ENCODE results near the gene CARD19. TPM values are rescaled to one million over a fixed set of nuclear protein-coding genes. Genes with fewer than 3 reads are reported as not detected.

The CARD19 gene
- total and polyA plus RNA-seq, 9 of the 15 experiments (the other 6 are each of a cell fraction or from before 2014, with no cell fraction given) = 0.90 to 34.9 (median 14.6) TPM

- Histone ChIP-seq H3K9me1 (ENCODE audit: control insufficient read depth, insufficient read depth, low read length) (peaks cover 2% of the 10 kb centered on the region), H3K4me2 (ENCODE audit: insufficient read depth, low read length) (no peak overlapping the region), H2AFZ (ENCODE audit: low read depth, low read length) (no peak overlapping the region), H3K4me1 (replicated peaks in 1 of 2; ENCODE audit: control insufficient read depth in 2 of 2, insufficient read depth in 2 of 2, low read length in 2 of 2) (peaks cover 12 to 21% of the 10 kb centered on the region in 2 experiments; a peak in 4 of 5 replicates), H3K9me3 (replicated peaks; ENCODE audit: control insufficient read depth, insufficient read depth, low read depth, low read length) (no peaks in the 10 kb centered on the region), H4K20me1 (replicated peaks; ENCODE audit: control insufficient read depth, insufficient read depth, low read length) (no peaks in the 10 kb centered on the region), H3K79me2 (ENCODE audit: control insufficient read depth, insufficient read depth, low read length) (no peaks in the 10 kb centered on the region), H3K27ac (ENCODE audit: extremely low read depth, low read depth, low read length) (no peak overlapping the region), H3K4me3 (no peak overlapping the region), H3K9ac (ENCODE audit: insufficient read depth in 1 of 2, low read depth in 2 of 2, low read length in 2 of 2) (no peak overlapping the region), H3K27me3 (ENCODE audit: control insufficient read depth in 2 of 2, insufficient read depth in 2 of 2, low read length in 2 of 2) (no peaks in the 10 kb centered on the region), H3K36me3 (ENCODE audit: control insufficient read depth, insufficient read depth, low read length) (peaks cover 4% of the 10 kb centered on the region; the same call in 1 of the 3 replicates)
- 52% methylated on average over 8 of the region's 9 CpGs for WGBS (ENCODE audit: insufficient coverage, low coverage, missing lambda C conversion rate)
- FAIRE-seq (no peak), DNase-seq (ENCODE audit: extremely low read depth in 1 of 4, low spot score in 3 of 4) (no peak), ATAC-seq (no peak)
- in situ Hi-C loops (cut with MboI) = no loop called here
- BruUV-seq (replicated peaks) = no TSS peak
- intact Hi-C loops (cut with micrococcal nuclease) = no loop called here
- ChIA-PET CTCF (ENCODE audit: low intra/inter-chr PET ratio) (no interaction called here), POLR2A (interaction anchor here (4.4 kb wide), 1 partner anchor 15 kb away, joined by 17 read pairs; the partner anchor contains the start of gene CARD19)
- no peak for TF ChIP-seq HOMEZ (CRISPR knock-in tag; IDR thresholded peaks at IDR 0.05)
- TF ChIP-seq RB1 (IDR thresholded peaks at IDR 0.05; ENCODE audit: low read depth) = no peak
- no peak for TF ChIP-seq NFIX (CRISPR knock-in tag; IDR thresholded peaks at IDR 0.05; ENCODE audit: low read depth)
- TF ChIP-seq CTCFL (IDR thresholded peaks at IDR 0.05; ENCODE audit: borderline replicate concordance, insufficient read depth, low read depth, low read length, poor library complexity, severe bottlenecking) = no peak
- TF ChIP-seq ZNF780A (CRISPR knock-in tag; IDR thresholded peaks at IDR 0.05) = no peak
- no peak for TF ChIP-seq SMARCC2 (IDR thresholded peaks at IDR 0.05; ENCODE audit: low read depth)
- TF ChIP-seq ZNF445 (CRISPR knock-in tag; IDR thresholded peaks at IDR 0.05; ENCODE audit: low read depth) = no peak
- TF ChIP-seq RBM17 (IDR thresholded peaks at IDR 0.05; ENCODE audit: borderline replicate concordance, low read depth, low read length) = no peak
- no peak for TF ChIP-seq SNAPC5 (CRISPR knock-in tag; IDR thresholded peaks at IDR 0.05)
- no peak for TF ChIP-seq ZBTB33 (CRISPR knock-in tag; IDR thresholded peaks at IDR 0.05)
- no peak for TF ChIP-seq USF1 (CRISPR knock-in tag; IDR thresholded peaks at IDR 0.05)
- TF ChIP-seq GABPB2 (CRISPR knock-in tag; conservative IDR thresholded peaks at IDR 0.05) = no peak
- no peak for TF ChIP-seq IFI16 (CRISPR knock-in tag; IDR thresholded peaks at IDR 0.05)
- no peak for TF ChIP-seq HDAC1 (IDR thresholded peaks at IDR 0.05)
- TF ChIP-seq ATF4 (CRISPR knock-in tag; IDR thresholded peaks at IDR 0.05) = no peak
Observed at GRCh38 chr9:93080406-93080805, 15.6 kb upstream of the CARD19 start.

Measured in K562 (cell line).